Measurements from ENCODE around the gene OTUB1.

Gene OTUB1

GRCh38 chr11:64007629-64008282 lies 21.5 kb downstream of the OTUB1 start:
- no peak for DNase-seq

GRCh38 chr11:64008283-64008913 lies 22.2 kb downstream of the OTUB1 start:
- no peak for DNase-seq

GRCh38 chr11:64008914-64009633 lies 22.8 kb downstream of the OTUB1 start:
- DNase-seq, result no peak

- DNase-seq, result no peak
Observed at GRCh38 chr11:64009710-64010109, 23.5 kb downstream of the OTUB1 start.

GRCh38 chr11:64010783-64011182 lies 24.5 kb downstream of the OTUB1 start:
- DNase-seq, result no peak

GRCh38 chr11:64011371-64011770 lies 25.1 kb downstream of the OTUB1 start:
- DNase-seq, result no peak

GRCh38 chr11:64013141-64013896 lies 27.1 kb downstream of the OTUB1 start:
- DNase-seq, result no peak

GRCh38 chr11:64014356-64014755 lies 28.1 kb downstream of the OTUB1 start:
- no peak for DNase-seq

GRCh38 chr11:64015510-64015909 lies 29.3 kb downstream of the OTUB1 start:
- DNase-seq, result no peak

- no peak for DNase-seq
Observed at GRCh38 chr11:64015935-64016845, 30.0 kb downstream of the OTUB1 start.

GRCh38 chr11:64017945-64018224 lies 31.6 kb downstream of the OTUB1 start:
- DNase-seq, result no peak

- no peak for DNase-seq
Observed at GRCh38 chr11:64018310-64018709, 32.1 kb downstream of the OTUB1 start.

GRCh38 chr11:64019106-64020037 lies 33.1 kb downstream of the OTUB1 start:
- no peak for DNase-seq

GRCh38 chr11:64020976-64021756 lies 34.9 kb downstream of the OTUB1 start:
- DNase-seq, result no peak

- no peak for DNase-seq
Observed at GRCh38 chr11:64021757-64022093, 35.5 kb downstream of the OTUB1 start.

- no peak for DNase-seq
Observed at GRCh38 chr11:64022125-64022784, 36.0 kb downstream of the OTUB1 start.

- no peak for DNase-seq
Observed at GRCh38 chr11:64023712-64024710, 37.8 kb downstream of the OTUB1 start.

- no peak for DNase-seq
Observed at GRCh38 chr11:64025205-64025604, 39.0 kb downstream of the OTUB1 start.
